HG03135 (cell line): ENCODE results near the gene THAP10.

Experiments used
- ATAC-seq: cut with Tn5 transposase; IDR thresholded peaks from one replicate; pipeline ENCODE4 v1.9.1; 2021; ENCODE audit warnings: mild to moderate bottlenecking, moderate library complexity; ENCODE audit not compliant: unreplicated experiment

Gene THAP10

DNA sequence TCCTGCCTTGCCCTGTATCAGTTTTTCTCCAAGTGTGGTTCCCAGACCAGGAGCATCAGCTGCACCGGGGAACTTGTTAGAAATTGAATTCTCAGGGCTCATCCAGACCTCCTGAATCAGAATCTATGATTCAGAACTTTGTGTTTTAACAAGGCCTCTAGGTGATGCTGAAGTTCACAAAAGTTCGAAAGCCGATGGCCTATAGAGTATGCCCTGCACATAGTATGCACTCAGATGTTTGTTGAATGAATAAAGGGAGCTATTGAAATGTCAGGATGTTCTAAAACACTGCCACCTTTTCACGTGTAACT lies 37.6 kb downstream of the THAP10 start:
- no peak for ATAC-seq

GRCh38 chr15:70853973-70854665 lies 38.1 kb downstream of the THAP10 start, which contains the start of gene LARP6:
LARP6 (minus strand) TSS chr15:70854157; CDS start chr15:70854088, 69 bp downstream.
- ATAC-seq = no peak

GRCh38 chr15:70853318-70853972 lies 38.8 kb downstream of the THAP10 start:
- no peak for ATAC-seq

- no peak for ATAC-seq
These were observed 39.5 kb downstream of the THAP10 start for GRCh38 chr15:70852501-70853317.

GRCh38 chr15:70851889-70852288 lies 40.3 kb downstream of the THAP10 start:
- ATAC-seq = no peak

DNA sequence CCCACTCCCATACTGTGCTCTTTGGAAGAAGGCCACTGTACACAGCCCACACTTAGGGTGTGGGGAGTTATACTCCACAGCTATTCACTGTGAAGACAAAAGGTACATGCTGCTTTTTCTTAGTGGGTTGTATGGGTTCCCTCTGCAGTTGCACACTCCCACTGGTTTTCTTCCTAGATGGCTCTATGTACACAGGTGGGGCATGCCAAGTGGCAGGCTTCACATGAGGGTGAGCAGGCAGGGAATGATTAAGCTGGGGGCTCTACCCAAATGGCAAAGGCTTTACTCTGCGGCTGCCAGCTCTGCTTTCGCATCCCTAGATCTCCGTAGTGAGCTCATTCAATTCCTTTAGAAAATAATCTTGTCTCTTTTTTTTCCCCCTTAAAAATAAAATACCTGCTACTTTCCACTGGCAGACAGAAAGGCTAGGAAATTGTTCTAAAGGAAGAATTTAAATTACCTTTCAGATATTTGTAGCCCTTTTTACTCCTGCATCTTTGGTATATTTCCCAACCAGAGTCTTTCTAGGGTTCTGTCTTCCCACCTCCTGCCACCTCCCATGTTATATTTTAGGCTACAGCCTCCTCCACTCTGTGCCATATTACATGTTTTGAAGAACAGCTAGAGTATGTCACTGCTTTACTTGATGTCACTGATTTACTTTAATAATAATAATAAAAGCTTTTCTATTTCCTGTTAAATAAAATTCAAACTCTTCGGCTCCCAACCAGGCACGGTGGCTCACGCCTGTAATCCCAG lies 46.5 kb downstream of the THAP10 start:
- no peak for ATAC-seq

DNA sequence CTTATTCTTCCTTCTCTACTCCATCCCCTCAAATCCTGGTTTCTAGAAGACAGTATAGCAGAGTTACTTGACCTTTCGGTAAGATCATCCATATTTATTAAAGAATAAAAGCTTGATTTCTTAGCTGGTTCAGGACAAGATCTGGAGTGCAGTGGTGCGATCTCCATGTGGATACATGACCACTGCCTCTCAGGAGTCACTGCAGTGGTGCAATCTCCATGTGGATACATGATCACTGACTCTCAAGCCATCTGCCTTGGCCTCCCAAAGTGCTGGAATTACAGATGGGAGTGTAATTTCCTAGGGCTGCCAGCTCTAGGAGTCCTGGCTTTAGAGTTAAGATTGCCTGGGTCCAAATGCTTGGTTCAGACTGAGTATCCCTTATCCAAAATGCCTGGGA lies 54.8 kb downstream of the THAP10 start:
- ATAC-seq = no peak

DNA sequence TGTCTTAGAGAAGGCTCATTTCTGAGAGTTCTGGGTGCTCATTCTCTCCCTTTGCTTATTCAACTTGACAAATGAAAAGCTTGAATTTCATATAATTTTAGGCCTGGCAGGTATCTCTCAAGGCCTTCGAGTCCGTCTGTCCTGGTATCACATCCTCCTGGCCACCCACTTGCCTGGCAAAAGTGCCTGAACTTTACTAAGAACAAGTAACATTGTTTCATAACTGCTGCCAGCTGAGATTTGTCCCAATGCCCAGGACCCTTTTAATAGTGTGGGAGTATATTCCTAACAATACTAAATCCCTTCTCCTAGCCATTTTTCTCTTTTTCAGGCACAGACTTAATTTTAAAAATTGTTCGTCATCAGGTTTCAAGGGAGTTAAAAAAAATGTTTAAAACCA lies 56.4 kb downstream of the THAP10 start:
- no peak for ATAC-seq

GRCh38 chr15:70835415-70835814 lies 56.8 kb downstream of the THAP10 start:
- no peak for ATAC-seq

DNA sequence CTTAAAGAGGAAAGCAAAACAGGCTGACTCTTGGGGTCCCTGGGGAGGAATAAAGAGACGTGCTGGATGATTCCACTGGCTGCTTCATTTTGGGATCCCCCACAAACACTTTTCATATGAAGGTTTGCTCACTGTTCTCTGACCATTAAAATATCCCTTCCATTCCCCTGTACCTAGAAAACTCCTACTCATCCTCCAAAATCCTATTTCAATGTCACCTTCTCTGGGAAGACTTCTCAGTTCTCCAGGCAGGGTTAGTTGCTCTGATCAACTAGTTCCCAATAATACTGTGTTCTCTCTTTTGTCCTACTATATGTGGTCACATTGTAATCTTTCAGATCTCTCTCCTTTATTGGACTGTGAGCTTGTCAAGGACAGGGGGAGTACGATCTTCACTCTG lies 57.2 kb downstream of the THAP10 start:
- ATAC-seq = no peak

DNA sequence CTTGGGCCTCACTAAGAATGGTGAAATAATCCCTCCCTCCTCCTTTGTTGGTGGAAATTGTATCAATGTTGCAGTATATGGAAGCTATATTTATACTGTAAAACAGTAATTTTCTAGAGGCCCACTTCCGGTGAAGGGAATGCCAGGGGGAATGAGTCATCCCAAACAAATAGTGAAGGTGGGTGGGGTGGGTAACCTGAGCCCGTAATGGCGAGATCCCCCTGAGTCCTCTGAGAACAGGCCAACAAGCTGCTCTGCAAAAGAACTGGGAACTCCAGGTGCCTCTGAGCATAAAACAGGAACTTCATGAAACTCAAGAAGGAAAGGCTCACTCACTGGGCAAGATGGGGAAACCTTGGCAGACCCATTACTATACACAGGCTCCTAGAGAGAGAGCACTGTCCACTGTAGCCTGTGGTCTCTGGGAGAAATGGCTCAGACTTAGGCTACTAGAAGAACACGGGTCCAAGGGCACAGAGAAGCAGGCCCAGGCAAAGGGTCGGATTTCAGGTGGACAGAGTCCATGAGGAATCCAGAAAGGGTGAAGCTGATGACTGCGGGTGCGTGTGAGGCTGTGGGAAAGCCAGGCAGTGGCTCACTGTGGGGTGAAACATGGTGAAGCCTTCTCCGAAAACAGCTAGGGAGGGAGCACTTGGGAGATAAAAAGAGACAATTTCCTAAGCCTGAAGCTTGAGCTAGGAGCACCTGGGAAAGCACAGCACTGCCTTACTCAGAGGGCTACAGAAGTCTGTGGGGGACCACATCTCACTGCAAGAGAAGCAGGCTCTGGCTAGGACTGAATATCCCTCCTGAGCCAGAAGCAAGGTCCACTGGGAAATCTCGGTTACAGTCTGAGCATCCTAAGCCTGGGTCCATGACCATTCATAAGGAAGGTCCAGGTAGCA lies 58.1 kb downstream of the THAP10 start:
- ATAC-seq = no peak

DNA sequence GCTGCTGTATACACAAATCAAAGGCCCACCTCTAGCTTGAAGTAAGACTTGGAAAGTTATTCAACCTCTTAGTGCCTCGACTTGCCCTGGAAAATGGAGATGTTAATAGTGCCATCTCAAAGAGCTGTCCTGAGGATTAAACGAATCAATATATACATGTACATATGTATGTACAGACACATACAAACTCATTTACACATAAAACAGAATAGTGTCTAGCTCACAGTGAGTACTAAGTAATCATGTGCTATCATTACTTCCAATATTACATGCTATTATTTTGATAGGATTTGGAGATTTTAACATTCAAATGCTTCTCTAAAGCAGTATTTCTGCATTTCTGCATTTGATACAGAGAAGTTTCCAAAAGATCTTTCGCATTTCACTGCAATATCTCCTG lies 58.8 kb downstream of the THAP10 start:
- ATAC-seq = no peak

DNA sequence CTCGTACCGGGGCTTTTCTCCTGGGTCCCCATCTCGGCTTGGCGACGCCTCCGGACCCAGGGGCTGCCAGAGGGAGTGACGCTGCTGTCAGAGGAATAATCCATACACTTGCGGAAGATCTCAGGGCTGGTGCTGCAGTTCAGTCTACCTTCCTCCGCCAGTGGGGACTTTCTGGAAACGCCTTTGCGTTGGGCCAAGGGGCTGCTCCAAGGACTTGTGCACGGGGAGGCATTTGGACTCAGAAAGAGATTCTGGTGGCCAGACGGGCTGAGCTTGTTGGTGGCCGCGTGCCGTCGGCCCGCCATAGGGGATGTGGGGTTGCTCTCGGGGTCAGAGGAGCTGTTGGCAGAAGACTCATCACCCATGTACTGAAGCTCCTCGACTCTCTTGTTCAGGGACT lies 60.1 kb downstream of the THAP10 start:
- no peak for ATAC-seq
